NCI-H526 (cell line): ENCODE measurements around the gene JAKMIP1.
A peak's percentile ranks its signal among the peaks of the same experiment; 100 is the strongest.

Source experiments
- DNase-seq, 2 experiments: peaks; one replicate each; lab custom pipeline; 2025; lab: John Stamatoyannopoulos, UW

The JAKMIP1 gene

GRCh38 chr4:5992171-5992827 lies 208.1 kb downstream of the JAKMIP1 start:
- DNase-seq: peak in 1 of 2 experiments; percentile 36

GRCh38 chr4:5991405-5991804 lies 208.9 kb downstream of the JAKMIP1 start:
- DNase-seq: peak in 1 of 2 experiments; percentile 21

- DNase-seq: no peak
Observed at GRCh38 chr4:5990446-5991160, 209.7 kb downstream of the JAKMIP1 start.

GRCh38 chr4:5989236-5990225 lies 210.8 kb downstream of the JAKMIP1 start:
- no peak for DNase-seq

- no peak for DNase-seq
Observed at GRCh38 chr4:5988086-5988845, 212.1 kb downstream of the JAKMIP1 start.

- DNase-seq: no peak
Observed at GRCh38 chr4:5984843-5985242, 215.5 kb downstream of the JAKMIP1 start.

- DNase-seq: no peak
Observed at GRCh38 chr4:5982156-5982973, 218.0 kb downstream of the JAKMIP1 start.

- peak in 1 of 2 experiments; percentile 21 for DNase-seq
Observed at GRCh38 chr4:5980436-5981155, 219.8 kb downstream of the JAKMIP1 start.

- peak; percentile 37 to 78 for DNase-seq
Observed at GRCh38 chr4:5979981-5980380, 220.4 kb downstream of the JAKMIP1 start.

GRCh38 chr4:5976921-5977320 lies 223.4 kb downstream of the JAKMIP1 start:
- DNase-seq: no peak

- DNase-seq: no peak
Observed at GRCh38 chr4:5976431-5976830, 223.9 kb downstream of the JAKMIP1 start.
